ENCODE measurements around the gene PAF1.
"Not testable (repeated sequence)": the region's sequence is repeated elsewhere in the genome, so short reads cannot be mapped to it uniquely, and the experiment has no call there.

The PAF1 gene

DNA sequence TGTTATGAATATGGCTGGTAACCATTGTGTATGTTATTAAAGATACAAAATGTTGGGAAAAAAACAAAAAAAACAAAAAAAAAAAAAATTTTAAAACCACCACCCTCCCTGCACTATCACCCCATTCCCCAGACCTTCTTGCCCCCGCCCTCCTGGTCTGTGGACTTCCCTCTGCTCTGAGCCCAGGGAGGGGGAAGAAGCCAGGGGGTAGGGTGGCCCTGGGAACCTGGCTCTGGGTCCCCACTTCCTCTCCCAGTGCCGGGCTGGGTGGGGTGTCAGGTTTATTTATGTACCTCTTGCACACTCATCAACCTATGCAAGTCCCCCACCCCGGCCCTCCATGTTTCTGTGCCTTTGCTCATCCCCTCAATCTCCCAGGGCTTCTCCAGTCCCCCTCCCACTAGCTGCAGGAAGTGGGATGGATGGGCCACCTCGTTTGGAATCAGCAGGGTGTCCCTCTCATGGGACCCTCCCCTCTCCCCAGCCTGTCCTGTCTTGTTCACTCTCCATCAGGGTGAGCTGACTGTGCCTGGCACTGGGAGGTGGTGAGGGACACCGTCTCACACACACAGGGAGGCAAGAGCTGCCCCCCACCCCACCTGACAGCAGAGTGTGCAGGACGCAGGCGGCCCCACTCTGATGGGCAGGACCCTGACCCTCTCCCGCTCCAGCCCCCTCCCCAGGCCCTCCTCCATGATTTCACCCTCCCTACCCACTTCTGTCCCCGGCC is 5.9 kb downstream of the PAF1 start:
- DNase-seq (ENCODE audit: low read depth in 2 of 2, low spot score in 1 of 2), result no peak

DNA sequence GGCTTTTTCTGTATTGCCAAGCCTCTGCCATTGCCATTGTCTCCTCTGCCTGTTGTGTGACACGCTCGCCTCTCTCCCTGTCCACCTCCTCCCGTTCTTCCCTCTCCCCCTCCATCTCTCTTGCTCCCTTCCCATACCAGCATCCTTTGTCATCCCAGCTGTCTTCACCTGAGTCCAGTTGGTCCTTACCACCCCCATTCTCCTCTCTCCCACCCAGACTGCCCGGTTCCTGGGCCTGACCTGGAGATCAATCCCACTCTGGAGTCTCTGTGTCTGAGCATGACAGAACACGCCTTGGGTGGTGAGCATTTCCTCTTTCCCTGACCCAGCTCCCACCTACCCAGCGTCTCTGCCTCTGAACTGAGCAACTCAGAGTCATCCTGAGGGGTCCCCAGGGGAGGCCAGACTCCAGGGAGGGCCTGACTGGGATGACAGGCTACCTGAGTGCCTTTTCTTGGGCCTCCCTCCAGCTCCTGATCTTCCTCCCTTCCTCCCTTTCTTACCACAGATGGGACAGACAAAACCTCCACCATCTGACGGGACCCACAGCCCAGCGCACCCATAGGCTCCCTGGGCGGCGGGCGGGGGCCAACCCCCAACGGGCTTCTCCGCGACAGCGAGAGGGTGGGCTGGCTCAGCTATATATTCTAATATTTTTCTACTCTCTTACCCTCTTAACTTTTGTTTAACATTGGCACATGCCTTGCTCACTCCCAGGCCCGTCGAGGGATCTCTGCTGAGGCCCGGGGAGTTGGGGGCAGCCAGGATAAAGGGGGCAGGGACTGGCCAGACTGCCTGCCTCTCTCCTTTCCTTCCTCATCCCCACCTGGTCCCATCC is 7.7 kb downstream of the PAF1 start:
- DNase-seq (ENCODE audit: low read depth in 2 of 2, low spot score in 1 of 2), result no peak

DNA sequence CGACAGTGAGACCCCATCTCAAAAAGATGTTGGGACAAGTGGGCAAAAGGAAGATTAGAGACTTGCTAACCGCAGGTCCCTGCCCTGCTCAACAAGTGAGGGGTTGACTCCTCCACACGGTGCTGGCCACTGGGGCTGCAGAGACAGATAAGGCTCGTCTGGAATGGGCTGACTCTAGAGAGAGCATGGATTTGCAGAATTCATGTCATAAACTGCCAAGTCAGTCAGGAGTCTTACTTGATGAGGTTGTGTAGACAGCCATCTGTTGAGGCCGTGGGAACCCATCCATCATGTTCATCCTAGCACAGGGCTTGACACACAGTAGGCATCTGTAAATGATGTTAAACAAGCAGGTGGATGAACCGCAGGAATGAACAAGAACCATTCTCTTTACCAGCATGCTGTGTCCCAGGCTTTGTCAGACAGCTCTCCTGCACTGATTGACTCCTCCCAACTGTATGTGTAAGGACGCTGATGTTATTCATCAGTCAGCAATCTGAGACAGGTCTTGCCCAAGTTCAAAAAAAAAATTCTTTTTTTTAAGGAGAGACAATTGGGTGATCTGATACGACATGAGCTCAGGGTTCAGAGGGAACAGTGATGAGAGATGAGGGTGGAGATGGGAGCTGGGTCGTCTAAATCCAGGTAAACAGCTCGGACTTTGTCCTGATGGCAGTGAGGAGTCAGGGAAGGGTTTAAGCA is 8.8 kb downstream of the PAF1 start:
- DNase-seq (ENCODE audit: low read depth in 2 of 2, low spot score in 1 of 2), result no peak

DNA sequence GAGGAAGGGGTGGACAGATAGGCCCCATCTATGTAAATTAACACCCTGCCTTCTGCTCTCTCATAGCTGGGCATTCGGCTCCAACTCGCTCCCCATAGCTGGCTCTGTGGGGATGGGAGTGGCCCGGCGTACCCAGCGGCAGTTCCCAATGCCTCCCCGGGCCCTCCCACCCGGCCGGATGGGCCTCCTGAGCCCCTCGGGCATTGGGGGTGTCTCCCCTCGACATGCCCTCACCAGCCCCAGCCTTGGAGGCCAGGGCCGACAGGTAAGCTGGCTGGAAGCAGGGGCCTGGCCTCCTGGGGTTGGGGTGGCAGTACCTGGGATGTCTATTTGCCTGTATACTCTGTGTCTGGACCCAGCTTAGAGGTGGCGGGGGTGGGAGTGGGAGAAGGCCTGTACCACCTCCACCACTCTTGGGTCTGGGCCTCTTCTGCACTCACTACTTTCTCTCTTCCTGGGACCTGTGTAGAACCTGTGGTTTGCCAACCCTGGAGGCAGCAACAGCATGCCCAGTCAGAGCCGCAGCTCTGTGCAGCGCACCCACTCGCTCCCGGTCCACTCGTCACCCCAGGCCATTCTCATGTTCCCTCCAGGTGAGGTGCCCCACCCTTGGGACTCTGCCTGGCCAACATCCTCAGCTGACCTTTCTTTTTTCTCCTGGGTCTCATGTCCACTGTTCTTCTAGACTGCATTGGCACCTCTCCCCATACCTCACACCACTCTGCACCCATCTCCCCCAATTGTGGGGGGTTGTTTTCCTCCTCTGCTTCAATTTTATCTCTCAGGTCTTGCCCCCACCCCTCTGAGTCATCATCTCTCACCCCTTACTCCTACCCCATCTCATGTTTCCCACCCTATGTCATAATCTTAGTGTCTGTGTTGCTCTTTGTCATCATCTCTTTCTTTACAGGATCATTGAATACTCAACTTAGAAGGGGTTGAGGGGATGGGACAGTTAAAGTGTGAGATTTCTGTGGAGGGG is 10.1 kb downstream of the PAF1 start:
- no peak for DNase-seq (ENCODE audit: low read depth in 2 of 2, low spot score in 1 of 2)

DNA sequence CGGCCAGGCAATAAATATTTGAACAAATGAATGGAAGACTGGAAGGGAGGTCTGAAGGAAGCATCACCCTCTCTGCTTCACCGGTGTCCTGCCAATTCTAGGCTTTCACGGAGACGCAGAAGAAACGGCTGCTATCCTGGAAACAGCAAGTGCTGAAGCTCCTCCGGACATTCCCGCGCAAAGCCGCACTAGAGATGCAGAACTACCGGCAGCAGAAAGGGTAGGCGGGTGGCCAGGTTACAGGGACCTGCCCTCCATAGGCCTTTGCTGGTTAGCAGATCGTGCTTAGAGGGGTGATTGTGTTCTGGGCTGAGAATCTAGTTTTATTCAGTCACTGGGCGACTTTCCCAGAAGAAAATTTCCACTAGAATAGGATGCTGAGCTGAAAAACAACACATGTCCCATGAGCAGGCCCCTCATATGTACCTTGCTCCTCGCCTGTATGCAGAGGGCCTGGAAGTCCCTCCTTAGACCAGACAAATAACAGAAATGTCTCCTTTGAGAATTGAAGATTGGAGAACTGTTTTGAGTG is 11.0 kb downstream of the PAF1 start:
- DNase-seq (ENCODE audit: low read depth in 2 of 2, low spot score in 1 of 2), result no peak

DNA sequence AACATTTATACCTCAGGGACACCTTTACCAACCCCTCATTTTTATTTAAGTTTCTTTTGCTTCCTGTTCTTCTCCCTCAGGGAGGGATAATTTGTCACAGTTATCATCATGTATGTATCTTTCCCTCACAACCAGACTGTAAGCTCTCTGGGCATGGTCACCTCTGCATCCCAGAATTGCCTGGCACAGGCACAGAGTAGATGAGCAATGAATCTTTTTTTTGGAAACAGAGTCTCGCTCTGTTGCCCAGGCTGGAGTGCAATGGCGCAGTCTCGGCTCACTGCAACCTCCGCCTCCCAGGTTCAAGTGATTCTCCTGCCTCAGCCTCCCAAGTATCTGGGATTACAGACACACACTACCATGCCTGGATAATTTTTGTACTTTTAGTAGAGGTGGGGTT is 11.5 kb downstream of the PAF1 start:
- DNase-seq (ENCODE audit: low read depth in 2 of 2, low spot score in 1 of 2), result not testable (repeated sequence)

DNA sequence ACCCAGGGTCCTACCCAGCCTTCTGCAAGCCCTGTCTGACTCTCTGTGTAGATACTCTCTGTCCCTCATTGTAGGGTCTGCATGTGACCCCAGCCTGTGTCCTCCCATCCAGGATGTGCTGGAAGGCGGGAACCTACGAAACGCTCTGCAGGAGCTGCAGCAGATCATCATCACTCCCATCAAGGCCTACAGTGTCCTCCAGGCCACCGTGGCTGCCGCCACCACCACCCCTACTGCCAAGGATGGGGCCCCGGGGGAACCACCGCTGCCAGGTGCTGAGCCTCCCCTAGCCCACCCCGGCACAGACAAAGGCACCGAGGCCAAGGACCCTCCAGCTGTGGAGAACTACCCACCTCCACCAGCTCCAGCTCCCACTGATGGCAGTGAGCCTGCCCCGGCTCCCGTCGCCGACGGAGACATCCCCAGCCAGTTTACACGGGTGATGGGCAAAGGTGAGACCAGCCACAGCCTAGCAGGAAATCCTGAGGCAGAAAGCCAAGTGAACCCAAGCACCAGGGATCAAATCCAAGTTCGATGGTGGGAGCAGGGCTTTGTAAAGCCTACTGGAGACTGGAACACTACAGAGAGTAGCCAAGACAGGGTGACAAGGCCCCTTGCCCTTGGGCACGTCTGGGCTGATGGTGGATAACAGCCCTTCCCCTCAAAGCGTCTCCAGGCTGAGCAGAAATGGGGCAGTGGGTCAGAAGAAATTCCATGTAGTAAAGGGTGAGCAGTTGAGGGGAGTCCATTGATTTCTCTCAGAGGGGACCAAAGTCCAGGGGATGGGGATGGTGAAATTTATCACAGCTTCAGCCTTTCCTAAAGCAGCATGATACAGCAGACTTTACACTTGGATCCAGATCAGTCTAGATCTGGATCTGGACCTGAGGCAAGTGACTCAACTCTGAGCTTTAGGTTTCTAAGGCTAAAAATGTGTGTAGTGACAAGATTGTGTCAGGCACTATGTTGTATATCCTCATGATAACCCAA is 13.2 kb downstream of the PAF1 start:
- DNase-seq (ENCODE audit: low read depth in 2 of 2, low spot score in 1 of 2), result no peak

DNA sequence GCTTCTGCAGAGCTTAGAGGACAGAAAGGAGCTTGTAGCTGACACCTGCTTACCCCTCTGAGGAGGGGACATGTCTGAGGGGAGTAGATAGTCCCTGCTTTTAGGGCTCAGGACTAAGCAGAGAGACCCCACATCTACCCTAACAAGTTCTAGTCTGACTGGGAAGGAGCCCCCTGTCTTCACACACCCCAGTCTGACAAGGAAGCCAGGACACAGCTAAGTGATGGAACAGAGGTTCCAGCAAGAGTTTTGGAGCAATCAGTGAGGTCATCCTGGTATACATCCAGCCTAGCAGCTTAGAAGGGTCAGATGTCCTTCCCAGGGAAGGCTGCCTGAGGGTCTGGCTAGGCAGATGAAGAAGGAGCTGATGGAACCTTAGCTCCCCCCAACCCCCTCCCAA is 15.0 kb downstream of the PAF1 start:
- no peak for DNase-seq (ENCODE audit: low read depth in 2 of 2, low spot score in 1 of 2)

DNA sequence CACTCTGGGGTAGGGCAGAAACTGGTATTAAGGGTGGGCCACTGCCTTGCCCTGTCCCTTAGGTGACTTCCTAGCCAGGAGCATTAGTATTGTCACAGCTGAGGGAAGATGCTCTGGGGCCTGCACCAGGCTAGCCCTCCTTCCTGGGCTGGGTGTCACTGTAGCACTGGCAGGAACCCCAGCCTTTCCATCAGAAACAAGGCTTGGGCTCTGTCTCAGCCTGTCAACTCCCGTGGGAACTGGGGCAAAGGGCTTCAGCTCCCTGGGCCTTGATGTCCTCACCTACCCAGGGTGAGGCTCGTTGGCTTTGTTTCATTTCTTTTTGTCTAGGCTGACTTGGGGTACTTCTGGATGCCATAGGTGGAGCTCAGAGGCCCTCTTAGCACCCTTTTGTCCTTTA is 18.0 kb downstream of the PAF1 start:
- DNase-seq (ENCODE audit: low read depth in 2 of 2, low spot score in 1 of 2), result no peak

DNA sequence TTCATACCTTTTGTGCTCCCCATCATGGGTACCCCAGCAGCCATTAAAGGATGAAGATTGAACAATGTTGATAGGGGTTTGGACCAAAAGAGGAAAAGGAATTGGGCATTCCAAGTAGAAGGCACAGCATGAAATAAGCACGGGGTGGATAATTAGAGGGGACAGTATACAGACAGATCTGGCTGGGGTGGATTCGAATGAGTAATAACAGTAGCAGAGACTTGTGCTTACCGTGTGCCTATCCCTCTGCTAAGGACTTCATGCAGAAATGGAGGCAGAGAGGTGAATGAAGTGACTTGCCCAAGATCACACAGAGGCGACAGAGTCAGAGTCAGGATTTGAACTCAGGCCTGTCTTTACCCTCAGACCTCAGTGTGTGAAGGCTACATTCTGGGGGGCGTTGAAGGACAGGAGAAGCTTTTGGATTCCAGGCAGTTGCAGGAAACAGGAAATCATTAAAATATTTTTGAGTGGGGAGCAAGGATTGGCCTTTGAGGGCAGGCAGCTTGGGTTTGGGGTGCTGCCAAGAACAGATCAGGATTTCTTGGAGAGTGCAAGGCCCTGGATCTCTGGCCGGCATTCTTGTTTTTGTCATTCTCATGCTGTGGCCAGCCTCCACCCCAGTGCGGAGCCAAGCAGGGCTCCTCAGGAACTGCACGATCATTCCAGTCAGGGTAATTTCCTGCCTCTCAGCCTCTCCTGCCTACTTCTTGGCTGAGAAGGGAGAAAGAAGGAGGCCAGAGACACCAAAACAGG is 18.7 kb downstream of the PAF1 start:
- DNase-seq (ENCODE audit: low read depth in 2 of 2, low spot score in 1 of 2), result no peak

DNA sequence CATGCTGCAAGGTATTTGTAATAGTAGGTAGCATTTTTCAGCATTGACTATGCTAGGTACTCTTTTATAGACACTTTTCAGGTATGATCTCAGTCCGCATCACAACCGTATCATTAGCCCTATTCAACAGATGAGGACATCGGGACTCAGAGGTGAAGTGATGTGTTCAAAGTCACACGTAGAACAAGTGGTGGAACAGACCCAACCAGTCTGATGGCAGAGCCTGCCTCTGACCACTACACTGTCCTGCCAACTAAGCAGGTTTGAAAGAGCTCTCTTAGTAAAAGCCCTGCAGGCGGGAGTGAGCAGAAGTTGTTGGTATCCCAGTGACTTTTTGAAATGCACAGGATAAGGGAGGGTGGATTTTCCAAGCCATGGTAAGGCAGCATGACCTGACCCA is 20.2 kb downstream of the PAF1 start:
- no peak for DNase-seq (ENCODE audit: low read depth in 2 of 2, low spot score in 1 of 2)

DNA sequence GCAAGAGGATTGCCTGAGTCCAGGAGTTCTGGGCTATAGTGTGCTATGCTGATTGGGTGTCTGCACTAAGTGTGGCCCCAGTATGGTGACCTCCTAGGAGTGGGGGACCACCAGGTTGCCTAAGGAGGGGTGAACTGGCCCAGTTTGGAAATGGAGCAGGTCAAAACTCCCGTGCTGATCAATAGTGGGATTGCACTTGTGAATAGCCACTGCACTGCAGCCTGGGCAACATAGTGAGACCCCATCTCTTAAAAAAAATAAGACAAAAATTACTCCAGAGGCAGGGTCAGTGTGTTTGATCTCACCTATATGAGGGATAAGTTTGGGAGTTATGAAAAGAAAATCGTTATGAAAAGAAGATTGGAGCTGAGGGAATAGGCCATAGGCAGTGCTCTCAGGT is 21.7 kb downstream of the PAF1 start:
- no peak for DNase-seq (ENCODE audit: low read depth in 2 of 2, low spot score in 1 of 2)

DNA sequence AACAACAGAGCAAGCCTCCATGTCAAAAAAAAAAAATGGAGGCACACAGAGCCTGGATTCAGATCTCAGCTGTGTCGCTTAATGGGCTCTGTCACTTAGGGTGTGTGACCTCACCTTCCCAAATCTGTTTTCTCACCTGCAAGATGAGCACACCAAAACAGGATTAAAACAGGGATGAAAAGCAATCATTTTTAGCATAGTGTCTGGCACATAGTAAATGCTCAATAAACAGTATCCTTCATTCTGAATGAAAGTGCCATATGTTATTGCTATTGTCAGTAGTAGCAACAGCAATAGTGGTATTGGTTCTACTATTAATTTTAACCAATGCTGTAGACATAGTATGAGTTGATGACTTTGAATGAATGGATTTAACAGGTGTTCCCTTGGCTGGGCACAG is 25.4 kb downstream of the PAF1 start:
- DNase-seq (ENCODE audit: low read depth in 2 of 2, low spot score in 1 of 2), result no peak

DNA sequence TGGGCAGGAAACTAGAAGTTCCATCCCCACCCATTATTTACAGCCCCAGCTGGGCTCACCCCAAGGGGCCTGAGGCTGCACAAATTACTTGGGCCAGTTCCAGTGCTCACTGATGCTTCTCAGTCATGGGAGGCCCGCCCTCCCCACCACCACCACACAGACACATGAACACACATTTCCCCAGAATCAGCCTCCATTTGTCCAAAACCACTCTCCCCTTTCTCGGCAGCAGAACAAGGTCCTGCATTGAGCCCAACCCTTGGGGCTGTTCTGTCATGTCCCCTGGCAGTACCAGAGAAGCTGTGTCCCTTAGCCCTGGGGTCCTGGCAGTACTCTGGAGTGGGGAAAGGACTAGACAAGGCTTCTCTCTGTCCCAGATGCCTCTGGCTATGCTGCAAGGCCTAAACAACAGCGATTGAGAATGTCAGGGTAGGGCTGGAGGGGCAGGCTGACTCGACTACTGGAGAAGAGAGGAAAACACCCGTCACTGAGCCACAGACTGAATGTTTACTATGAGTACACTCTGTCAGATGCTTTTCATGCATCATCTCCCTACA is 26.9 kb downstream of the PAF1 start:
- DNase-seq (ENCODE audit: low read depth in 2 of 2, low spot score in 1 of 2), result no peak

DNA sequence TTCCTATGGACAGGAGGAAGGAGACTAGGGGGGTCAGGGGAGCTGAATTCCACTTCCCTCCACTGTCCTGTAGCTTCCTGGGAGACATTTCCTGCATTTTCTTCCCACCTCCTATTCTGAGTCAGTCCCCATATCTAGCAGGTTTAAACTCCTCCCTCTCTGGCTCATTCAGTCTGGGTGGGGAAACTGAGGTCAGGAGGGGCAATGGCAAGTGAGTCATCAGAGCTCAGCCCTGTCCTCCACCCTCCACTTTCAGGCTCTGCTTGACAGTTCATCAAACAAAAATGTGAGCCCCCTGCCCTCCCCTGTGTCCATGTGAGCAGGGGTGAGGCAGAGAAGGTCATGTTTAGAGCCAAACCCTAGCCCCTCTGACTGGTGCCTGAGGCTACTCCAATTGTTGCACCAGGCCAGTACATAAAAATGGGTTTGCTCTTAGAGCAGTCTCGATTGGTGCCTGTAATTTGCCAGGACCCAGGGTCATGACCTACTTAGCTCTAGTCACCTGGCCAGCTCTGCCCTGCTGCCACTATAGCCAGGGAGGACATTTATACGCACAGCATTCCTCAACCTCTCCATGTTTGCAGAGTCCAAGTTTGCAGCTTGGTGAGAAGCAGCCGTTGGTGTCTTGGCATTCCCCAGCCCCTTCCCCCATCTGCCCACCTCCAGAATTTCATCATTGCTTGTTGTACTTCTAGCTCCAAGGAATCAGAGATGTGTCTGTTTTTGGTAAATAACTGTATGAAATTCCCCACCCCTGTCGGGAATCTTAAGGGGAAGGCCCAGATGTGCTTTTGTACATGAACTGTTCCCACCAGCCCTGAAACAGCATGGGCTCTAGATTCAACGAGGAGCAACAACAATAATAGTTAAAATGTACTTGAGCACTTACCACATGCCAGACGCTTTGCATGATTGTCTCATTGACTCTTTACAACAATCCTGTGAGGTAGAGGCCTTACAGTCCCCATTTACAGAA is 27.9 kb downstream of the PAF1 start:
- DNase-seq (ENCODE audit: low read depth in 2 of 2, low spot score in 1 of 2), result no peak

DNA sequence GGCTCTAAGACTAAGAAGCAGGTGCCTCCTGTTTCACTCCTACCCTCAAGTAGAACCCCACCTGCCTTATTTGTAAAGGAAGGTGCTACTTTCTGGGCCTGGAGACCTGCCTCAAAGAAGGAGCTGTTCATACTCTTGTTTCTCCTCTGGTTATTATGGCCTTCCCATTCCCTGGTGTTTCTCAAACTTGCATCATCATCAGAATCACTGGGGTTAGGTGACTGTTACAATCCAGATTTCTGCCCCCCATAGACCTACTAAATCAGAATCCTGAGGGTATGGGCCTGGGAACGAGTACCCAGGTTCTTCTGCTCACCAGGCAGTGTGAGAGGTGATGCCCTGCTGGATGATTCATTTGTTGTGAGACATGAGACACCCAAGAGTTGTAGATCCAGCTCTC is 30.3 kb downstream of the PAF1 start:
- no peak for DNase-seq (ENCODE audit: low read depth in 2 of 2, low spot score in 1 of 2)

DNA sequence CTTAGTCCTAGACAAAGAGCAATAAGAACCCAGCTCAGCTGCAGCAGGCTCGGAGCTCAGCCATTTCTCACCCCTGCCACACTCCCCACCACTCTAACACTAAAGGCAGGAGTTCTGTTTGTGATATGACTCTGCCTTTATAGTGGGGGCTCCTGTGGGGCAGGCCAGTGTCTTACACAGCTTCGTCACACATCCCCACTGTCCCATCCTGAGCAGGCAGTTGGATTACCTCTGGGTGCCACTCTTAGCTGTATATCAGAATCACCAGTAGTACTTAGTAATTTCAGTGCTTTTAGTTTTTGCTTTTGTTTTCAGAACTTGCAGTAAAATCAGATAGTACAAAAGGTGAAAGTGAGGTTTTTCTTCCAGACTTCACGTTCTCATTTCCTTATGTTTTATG is 31.9 kb downstream of the PAF1 start:
- DNase-seq (ENCODE audit: low read depth in 2 of 2, low spot score in 1 of 2), result no peak

All from stimulated activated CD8-positive, alpha-beta memory T cell treated with anti-CD3 and anti-CD28 coated beads, Interleukin-4, amount 100 ng/mL, for 4 hours (primary cell).